SU-DHL-6 (cell line): ENCODE data around the gene CLCNKB.

Experiments
- EZH2phosphoT487 ChIP-seq: fragments of 200-600 bp; sonication (generic), shearing (Covaris generic); conservative IDR thresholded peaks from 2 replicates; pipeline ENCODE4 v1.6.1; 2018; ENCODE audit warnings: mild to moderate bottlenecking, antibody characterized with exemption, low read length, moderate library complexity, mixed read lengths
- TF ChIP-seq, protein P1 (sequence below): fragments of 200-600 bp; sonication (generic); IDR thresholded peaks from one replicate; pipeline ENCODE4 v1.5.1; 2017; ENCODE audit warnings: antibody characterized with exemption, mild to moderate bottlenecking, low read length, moderate library complexity; ENCODE audit not compliant: insufficient read depth, poor library complexity, severe bottlenecking

- TF ChIP-seq, protein P1, sequence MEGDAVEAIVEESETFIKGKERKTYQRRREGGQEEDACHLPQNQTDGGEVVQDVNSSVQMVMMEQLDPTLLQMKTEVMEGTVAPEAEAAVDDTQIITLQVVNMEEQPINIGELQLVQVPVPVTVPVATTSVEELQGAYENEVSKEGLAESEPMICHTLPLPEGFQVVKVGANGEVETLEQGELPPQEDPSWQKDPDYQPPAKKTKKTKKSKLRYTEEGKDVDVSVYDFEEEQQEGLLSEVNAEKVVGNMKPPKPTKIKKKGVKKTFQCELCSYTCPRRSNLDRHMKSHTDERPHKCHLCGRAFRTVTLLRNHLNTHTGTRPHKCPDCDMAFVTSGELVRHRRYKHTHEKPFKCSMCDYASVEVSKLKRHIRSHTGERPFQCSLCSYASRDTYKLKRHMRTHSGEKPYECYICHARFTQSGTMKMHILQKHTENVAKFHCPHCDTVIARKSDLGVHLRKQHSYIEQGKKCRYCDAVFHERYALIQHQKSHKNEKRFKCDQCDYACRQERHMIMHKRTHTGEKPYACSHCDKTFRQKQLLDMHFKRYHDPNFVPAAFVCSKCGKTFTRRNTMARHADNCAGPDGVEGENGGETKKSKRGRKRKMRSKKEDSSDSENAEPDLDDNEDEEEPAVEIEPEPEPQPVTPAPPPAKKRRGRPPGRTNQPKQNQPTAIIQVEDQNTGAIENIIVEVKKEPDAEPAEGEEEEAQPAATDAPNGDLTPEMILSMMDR: no peak
- no peak for TF ChIP-seq EZH2phosphoT487
Measured at GRCh38 chr1:16071614-16072013, 28.0 kb downstream of the CLCNKB start.
